RWPE1 (cell line): Measurements from ENCODE around the gene LCNL1.

Experiments
- CTCF ChIA-PET: fragments of 350-600 bp; sonication (Branson Sonifier 250); formaldehyde crosslinking; extraction: SDS; loops from one replicate; lab custom pipeline; 2021; lab: Yijun Ruan, JAX
- POLR2A ChIA-PET: fragments of 400-600 bp; formaldehyde crosslinking; extraction: SDS; loops from one replicate; lab custom pipeline; 2020; ENCODE audit warnings: antibody characterized with exemption; ENCODE audit not compliant: low non-redundant PET; lab: Yijun Ruan, JAX
- DNase-seq: peaks from one replicate; pipeline ENCODE4 v3.0.0; 2012; ENCODE audit warnings: low spot score
- H3K27ac ChIP-seq: fragments of 450-650 bp; 2 replicates; pipeline ENCODE4 v1.5.1; 2017
- CTCF ChIP-seq: fragments of 450-650 bp; conservative IDR thresholded peaks from 2 replicates; pipeline ENCODE4 v1.5.1; 2017; ENCODE audit warnings: low read depth, mild to moderate bottlenecking

The LCNL1 gene

DNA sequence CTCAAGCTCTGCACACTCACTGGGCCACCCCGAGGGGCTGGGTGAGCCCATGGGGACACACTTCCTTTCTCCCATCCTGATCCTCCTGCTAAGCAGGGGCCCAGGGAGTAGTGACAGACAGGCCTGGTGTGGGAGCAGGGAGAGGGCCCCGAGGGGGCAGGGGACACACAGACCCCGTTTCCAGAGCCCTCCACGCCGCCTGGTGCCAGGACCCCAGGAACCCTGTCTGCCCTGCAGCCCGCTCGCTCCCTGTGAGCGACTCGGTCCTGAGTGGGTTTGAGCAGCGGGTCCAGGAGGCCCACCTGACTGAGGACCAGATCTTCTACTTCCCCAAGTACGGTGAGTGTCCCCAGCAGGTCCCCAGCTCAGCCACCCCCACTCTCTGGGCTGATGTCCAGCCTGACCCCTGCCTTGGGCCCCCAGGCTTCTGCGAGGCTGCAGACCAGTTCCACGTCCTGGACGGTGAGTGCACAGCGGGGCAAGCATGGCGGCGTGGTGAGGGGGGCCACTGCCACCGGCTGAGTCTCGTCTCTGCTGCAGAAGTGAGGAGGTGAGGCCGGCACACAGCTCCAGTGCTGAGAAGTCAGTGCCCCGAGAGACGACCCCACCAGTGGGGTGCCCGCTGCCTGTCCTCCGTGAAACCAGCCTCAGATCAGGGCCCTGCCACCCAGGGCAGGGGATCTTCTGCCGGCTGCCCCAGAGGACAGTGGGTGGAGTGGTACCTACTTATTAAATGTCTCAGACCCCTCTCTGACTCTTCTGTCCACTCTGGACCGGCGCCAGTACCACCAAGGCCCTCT lies 36.4 kb upstream of the LCNL1 start:
- no peak for DNase-seq
- ChIA-PET POLR2A (interaction anchor here (0.8 kb wide), 1 partner anchor 46 kb away, joined by 3 read pairs; the partner anchor contains the start of gene PAXX), CTCF (interaction anchor here (0.6 to 5.9 kb wide), 6 partner anchors 50 to 156 kb away, joined by 3 to 97 read pairs (median 6); partner anchors contain the start of gene CLIC3)
- TF ChIP-seq CTCF: no peak
- peak overlapping the region; percentile 89 for H3K27ac ChIP-seq

DNA sequence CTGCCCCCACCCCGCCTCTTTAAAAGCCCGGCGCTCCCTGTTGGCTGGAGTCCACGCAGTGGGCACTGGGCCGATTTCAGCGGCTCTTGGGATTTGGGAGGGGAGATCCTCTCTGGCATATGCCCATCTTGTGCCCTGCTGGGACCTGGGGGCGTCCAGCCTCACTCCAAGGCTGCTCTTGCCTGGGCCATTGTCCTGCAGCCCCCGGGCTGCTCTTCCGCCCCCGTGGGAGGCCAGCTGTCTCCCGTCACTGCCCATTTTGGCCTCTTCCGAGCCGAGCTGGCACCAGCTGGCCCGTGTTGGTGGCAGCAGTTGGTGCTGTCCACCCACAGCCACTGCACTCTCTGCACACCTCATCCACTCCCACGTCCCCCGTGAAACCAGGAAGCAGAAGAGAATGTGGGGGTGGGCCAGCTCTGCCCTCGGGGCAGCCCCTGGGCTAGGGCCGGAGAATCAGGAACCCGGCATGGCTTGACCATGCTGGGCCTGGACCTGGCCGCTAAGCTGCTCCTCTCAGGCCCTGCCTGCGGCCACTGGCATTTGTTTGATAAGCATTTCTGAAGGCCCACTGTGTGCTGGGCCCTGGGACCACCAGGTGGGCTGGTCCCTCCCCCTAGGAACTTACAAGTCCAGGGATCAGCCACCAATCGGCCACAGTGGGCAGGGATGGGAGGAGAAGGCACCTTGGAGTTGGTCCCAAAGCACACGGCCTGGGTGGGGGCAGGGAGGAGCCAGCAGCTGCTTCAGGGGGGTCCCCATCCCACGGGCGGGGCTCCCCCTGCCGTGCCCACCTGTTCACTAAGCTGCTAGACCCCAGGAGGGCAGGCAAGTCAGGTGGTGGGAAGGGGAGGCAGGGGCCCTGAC lies 35.5 kb upstream of the LCNL1 start:
- DNase-seq: no peak
- POLR2A ChIA-PET: interaction anchor here (0.6 to 1.4 kb wide), 2 partner anchors 23 to 88 kb away, joined by 3 to 9 read pairs; no protein-coding TSS in a partner anchor
- peak overlapping the region; percentile 89 for H3K27ac ChIP-seq
- CTCF ChIA-PET: interaction anchor here (0.6 to 5.9 kb wide), 14 partner anchors 8 to 830 kb away, joined by 3 to 97 read pairs (median 4); partner anchors contain the start of genes NPDC1 and PAXX
- TF ChIP-seq CTCF: no peak

- peak overlapping the region; percentile 89 for H3K27ac ChIP-seq
- DNase-seq: peak; percentile 37
- ChIA-PET CTCF (interaction anchor here (0.6 to 5.9 kb wide), 15 partner anchors 9 to 839 kb away, joined by 3 to 97 read pairs (median 4); partner anchors contain the start of genes NPDC1 and PAXX), POLR2A (interaction anchor here (0.5 to 1.4 kb wide), 3 partner anchors 44 to 116 kb away, joined by 3 to 9 read pairs (median 3); partner anchors contain the start of gene PAXX)
- peak; percentile 86 for TF ChIP-seq CTCF
Observed at GRCh38 chr9:136947955-136948510, 34.8 kb upstream of the LCNL1 start.

- H3K27ac ChIP-seq: peak overlapping the region; percentile 89
- POLR2A ChIA-PET: interaction anchor here (0.7 to 1.0 kb wide), 3 partner anchors 43 to 86 kb away, joined by 3 to 8 read pairs (median 8); partner anchors contain the start of gene PAXX
- CTCF ChIA-PET: interaction anchor here (0.6 to 3.0 kb wide), 5 partner anchors 51 to 191 kb away, joined by 3 to 20 read pairs (median 4); partner anchors contain the start of genes AJM1 and LCN8
- no peak for TF ChIP-seq CTCF
- DNase-seq: no peak
Observed at GRCh38 chr9:136949239-136949816, 33.5 kb upstream of the LCNL1 start.

DNA sequence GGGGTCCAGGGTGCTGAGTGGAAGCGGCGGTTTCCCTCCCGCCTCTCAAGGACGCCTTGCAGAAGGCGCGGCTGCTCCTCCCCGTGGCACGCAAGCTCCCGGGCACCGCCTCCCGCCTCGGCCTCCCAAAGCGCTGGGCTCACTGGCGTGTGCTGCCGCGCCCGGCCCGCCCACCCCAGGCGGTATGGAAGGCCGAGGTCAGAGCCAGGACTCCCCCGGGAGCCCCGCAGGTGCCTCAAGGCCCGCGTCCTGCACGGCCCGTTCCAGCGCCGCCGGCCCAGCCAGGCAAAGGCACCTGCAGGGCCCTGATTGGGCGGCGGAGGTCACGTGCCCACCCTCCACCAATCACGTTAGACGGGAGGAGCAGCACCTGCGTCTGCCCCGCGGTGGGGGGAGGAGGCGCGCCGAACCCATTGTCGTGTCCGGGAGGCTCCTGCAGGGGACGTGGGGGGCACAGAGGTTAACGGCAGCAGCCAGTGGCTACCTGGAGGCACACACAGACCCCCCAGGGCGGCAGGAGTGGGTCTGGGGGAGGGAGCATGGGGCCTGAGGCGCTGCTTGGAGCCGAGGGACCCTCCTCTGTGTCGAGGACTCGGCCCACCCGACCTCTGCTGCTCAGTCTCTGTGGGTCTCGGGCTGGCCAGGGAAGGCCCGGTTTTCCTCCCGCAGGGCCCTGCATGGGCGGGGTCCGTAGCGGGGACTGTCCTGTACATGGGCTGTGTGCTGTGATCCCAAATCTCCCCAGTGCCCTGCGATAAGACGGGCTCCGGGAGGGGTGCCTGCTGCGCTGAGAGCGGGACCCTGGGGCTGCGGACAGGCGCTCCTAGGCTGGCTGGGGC lies 32.8 kb upstream of the LCNL1 start:
- DNase-seq: peak; percentile 100
- ChIA-PET CTCF (interaction anchor here (0.6 to 3.0 kb wide), 6 partner anchors 50 to 213 kb away, joined by 3 to 20 read pairs (median 4); partner anchors contain the start of genes AJM1 and LCN8), POLR2A (interaction anchor here (0.6 to 1.0 kb wide), 3 partner anchors 21 to 85 kb away, joined by 3 to 8 read pairs (median 8); partner anchors contain the start of gene PAXX)
- H3K27ac ChIP-seq: peak overlapping the region; percentile 89
- TF ChIP-seq CTCF: no peak; the same call in 1 of the 2 replicates
